RWPE2 (cell line): Measurements from ENCODE around the gene PKNOX2.

Experiments used
- ATAC-seq: fragments of 200-7000 bp; cut with Tn5 transposase; 3 replicates; pipeline ENCODE4 v1.9.1; 2021; ENCODE audit warnings: low read depth
- DNase-seq: peaks from one replicate; pipeline ENCODE4 v3.0.0-alpha.2; 2020; ENCODE audit warnings: low spot score
- H3K27ac ChIP-seq: fragments of 450-650 bp; 2 replicates; pipeline ENCODE4 v1.5.1; 2017; ENCODE audit warnings: mild to moderate bottlenecking; ENCODE audit not compliant: poor library complexity, severe bottlenecking
- H3K27me3 ChIP-seq: fragments of 250-450 bp; sonication (Bioruptor Pico); 2 replicates; pipeline ENCODE4 v1.5.1; 2021; ENCODE audit warnings: mild to moderate bottlenecking, moderate library complexity; ENCODE audit not compliant: insufficient read depth, poor library complexity, severe bottlenecking
- H3K36me3 ChIP-seq: fragments of 250-450 bp; sonication (Bioruptor Pico); 2 replicates; pipeline ENCODE4 v1.5.1; 2020; ENCODE audit warnings: low read depth, mild to moderate bottlenecking, moderate library complexity
- H3K4me1 ChIP-seq: fragments of 250-450 bp; sonication (Bioruptor Pico); 2 replicates; pipeline ENCODE4 v1.5.1; 2021; ENCODE audit warnings: mild to moderate bottlenecking, moderate library complexity; ENCODE audit not compliant: insufficient read depth, poor library complexity, severe bottlenecking
- H3K4me3 ChIP-seq: fragments of 250-450 bp; sonication (Bioruptor Pico); 2 replicates; pipeline ENCODE4 v1.5.1; 2021; ENCODE audit warnings: mild to moderate bottlenecking, moderate library complexity; ENCODE audit not compliant: severe bottlenecking
- H3K9me3 ChIP-seq: fragments of 250-450 bp; sonication (Bioruptor Pico); 2 replicates; pipeline ENCODE4 v1.5.1; 2021; ENCODE audit warnings: mild to moderate bottlenecking, moderate library complexity; ENCODE audit not compliant: severe bottlenecking
- CTCF ChIP-seq: fragments of 450-650 bp; IDR thresholded peaks from one replicate; pipeline ENCODE4 v1.5.1; 2017; ENCODE audit warnings: mild to moderate bottlenecking, moderate library complexity; ENCODE audit not compliant: poor library complexity, severe bottlenecking

Gene PKNOX2

GRCh38 chr11:125239585-125240560 is 75.3 kb downstream of the PKNOX2 start:
- no peak for TF ChIP-seq CTCF
- DNase-seq = no peak
- H3K36me3 ChIP-seq = no peaks in the 10 kb centered on the region
- no peak overlapping the region for H3K4me3 ChIP-seq
- ATAC-seq = no peak
- H3K27me3 ChIP-seq = peaks cover 3% of the 10 kb centered on the region
- no peak overlapping the region for H3K27ac ChIP-seq
- no peaks in the 10 kb centered on the region for H3K4me1 ChIP-seq
- H3K9me3 ChIP-seq = no peaks in the 10 kb centered on the region

- no peak for ATAC-seq
- TF ChIP-seq CTCF = no peak
- Histone ChIP-seq H3K4me1 (no peaks in the 10 kb centered on the region), H3K4me3 (no peak overlapping the region), H3K27me3 (peaks cover 3% of the 10 kb centered on the region), H3K9me3 (no peaks in the 10 kb centered on the region), H3K27ac (no peak overlapping the region), H3K36me3 (no peaks in the 10 kb centered on the region)
- no peak for DNase-seq
These were observed 76.6 kb downstream of the PKNOX2 start for GRCh38 chr11:125241104-125241503.

GRCh38 chr11:125242141-125242775 is 77.7 kb downstream of the PKNOX2 start:
- Histone ChIP-seq H3K36me3 (no peaks in the 10 kb centered on the region), H3K27ac (no peak overlapping the region), H3K27me3 (peaks cover 3% of the 10 kb centered on the region), H3K4me3 (no peak overlapping the region), H3K9me3 (no peaks in the 10 kb centered on the region), H3K4me1 (no peaks in the 10 kb centered on the region)
- ATAC-seq (no peak), DNase-seq (no peak)
- no peak for TF ChIP-seq CTCF

GRCh38 chr11:125244166-125244565 is 79.6 kb downstream of the PKNOX2 start:
- Histone ChIP-seq H3K4me3 (no peak overlapping the region), H3K27ac (no peak overlapping the region), H3K27me3 (peaks cover 3% of the 10 kb centered on the region), H3K9me3 (no peaks in the 10 kb centered on the region), H3K36me3 (no peaks in the 10 kb centered on the region), H3K4me1 (no peaks in the 10 kb centered on the region)
- no peak for TF ChIP-seq CTCF
- ATAC-seq (no peak), DNase-seq (no peak)

GRCh38 chr11:125245299-125245698 is 80.7 kb downstream of the PKNOX2 start:
- TF ChIP-seq CTCF = no peak
- ATAC-seq (no peak), DNase-seq (no peak)
- H3K27ac ChIP-seq = no peak overlapping the region
- no peak overlapping the region for H3K4me3 ChIP-seq
- no peaks in the 10 kb centered on the region for H3K36me3 ChIP-seq
- no peaks in the 10 kb centered on the region for H3K4me1 ChIP-seq
- no peaks in the 10 kb centered on the region for H3K27me3 ChIP-seq
- no peaks in the 10 kb centered on the region for H3K9me3 ChIP-seq
